Spleen (tissue), 7 donors: ENCODE data around the gene EZR.
"Not testable (repeated sequence)": the region's sequence is repeated elsewhere in the genome, so short reads cannot be mapped to it uniquely, and the experiment has no call there.

ENCODE experiments used
- CTCF ChIP-seq, 11 experiments: fragments of 200-600 bp in 7 of 11; fragments of 450-650 bp in 4 of 11; sonication (generic) in 4 of 11; IDR thresholded peaks in 8 of 11; conservative IDR thresholded peaks in 3 of 11; 1 replicate in 7 of 11; 2 replicates in 4 of 11; pipeline versions ENCODE4 v1.4.0 to v1.8.0; 2016 to 2021; ENCODE audit warnings: antibody characterized with exemption in 11 of 11, inconsistent platforms in 4 of 11, mild to moderate bottlenecking in 1 of 11
- POLR2A ChIP-seq, 3 donors: fragments of 450-650 bp; IDR thresholded peaks; one replicate each; pipeline ENCODE4 v1.5.1; 2017; ENCODE audit warnings: antibody characterized with exemption in 3 of 3, mild to moderate bottlenecking in 1 of 3
- POLR2AphosphoS5 ChIP-seq, 3 donors: sonication (generic); formaldehyde crosslinking; IDR thresholded peaks; one replicate each; pipeline ENCODE4 v1.5.1; 2017; ENCODE audit warnings: antibody characterized with exemption in 3 of 3
- donor health status: DM: no; HTN: no; CAD: no; lungs with moderate emphysema.
- donor health status: DM: no; HTN: no; CAD: no.
- donor health status: DM: no; HTN: no; CAD: no.

GRCh38 chr6:158832807-158833206 lies 13.6 kb upstream of the EZR start:
- TF ChIP-seq CTCF (IDR thresholded peaks at IDR 0.05 in 8 of 11, conservative IDR thresholded peaks at IDR 0.05 in 3 of 11); POLR2AphosphoS5 (IDR thresholded peaks at IDR 0.05); POLR2A (IDR thresholded peaks at IDR 0.05): not testable (repeated sequence)
